Sigmoid colon (tissue), 4 donors: ENCODE data around the gene TWSG1.

Experiments used
- EP300 ChIP-seq, 4 donors: sonication (generic); formaldehyde crosslinking; IDR thresholded peaks; one replicate each; pipeline ENCODE4 v1.6.1; 2017; ENCODE audit warnings: antibody characterized with exemption in 4 of 4
- TF ChIP-seq, protein P1 (sequence below), 4 experiments: fragments of 450-650 bp in 3 of 4; fragments of 200-600 bp in 1 of 4; IDR thresholded peaks; one replicate each; pipeline ENCODE4 v1.5.1; 2016 to 2019; ENCODE audit warnings: antibody characterized with exemption in 4 of 4, mild to moderate bottlenecking in 3 of 4, moderate library complexity in 2 of 4

DNA sequence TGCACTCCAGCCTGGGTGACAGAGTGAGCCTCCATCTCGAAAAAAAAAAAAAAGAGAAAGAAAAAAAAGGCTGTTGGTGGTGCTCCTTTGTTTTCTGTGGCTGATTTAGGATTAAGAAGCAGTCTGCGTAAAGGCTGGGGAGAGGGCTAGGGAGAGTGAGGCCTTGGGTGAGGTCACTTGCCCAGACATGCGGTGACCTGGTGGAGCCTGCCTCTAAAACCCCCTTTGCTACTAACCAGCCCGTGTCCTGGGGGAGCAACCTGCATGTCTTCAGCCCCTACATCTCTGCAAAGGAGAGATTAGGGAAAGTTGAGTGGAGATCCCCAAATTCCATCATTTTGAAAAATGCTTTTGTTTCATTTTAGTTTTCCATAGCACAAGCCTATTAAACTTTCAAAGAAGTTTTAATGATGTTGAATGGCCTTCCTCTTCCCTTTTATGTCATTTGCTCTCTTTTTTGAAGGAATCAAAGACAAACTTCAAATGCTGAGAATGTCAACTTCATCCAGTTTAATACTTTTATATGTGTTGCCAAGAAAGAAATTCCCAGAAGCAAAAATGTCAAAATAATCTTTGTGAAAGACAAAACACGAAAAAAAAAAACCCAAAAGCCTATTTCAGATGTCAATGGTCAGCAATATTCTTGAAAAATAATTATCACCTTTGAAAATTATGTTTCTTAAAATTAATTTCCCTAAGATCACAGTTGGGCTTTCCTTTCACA lies 101.8 kb downstream of the TWSG1 start:
- TF ChIP-seq, protein P1, sequence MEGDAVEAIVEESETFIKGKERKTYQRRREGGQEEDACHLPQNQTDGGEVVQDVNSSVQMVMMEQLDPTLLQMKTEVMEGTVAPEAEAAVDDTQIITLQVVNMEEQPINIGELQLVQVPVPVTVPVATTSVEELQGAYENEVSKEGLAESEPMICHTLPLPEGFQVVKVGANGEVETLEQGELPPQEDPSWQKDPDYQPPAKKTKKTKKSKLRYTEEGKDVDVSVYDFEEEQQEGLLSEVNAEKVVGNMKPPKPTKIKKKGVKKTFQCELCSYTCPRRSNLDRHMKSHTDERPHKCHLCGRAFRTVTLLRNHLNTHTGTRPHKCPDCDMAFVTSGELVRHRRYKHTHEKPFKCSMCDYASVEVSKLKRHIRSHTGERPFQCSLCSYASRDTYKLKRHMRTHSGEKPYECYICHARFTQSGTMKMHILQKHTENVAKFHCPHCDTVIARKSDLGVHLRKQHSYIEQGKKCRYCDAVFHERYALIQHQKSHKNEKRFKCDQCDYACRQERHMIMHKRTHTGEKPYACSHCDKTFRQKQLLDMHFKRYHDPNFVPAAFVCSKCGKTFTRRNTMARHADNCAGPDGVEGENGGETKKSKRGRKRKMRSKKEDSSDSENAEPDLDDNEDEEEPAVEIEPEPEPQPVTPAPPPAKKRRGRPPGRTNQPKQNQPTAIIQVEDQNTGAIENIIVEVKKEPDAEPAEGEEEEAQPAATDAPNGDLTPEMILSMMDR (IDR thresholded peaks at IDR 0.05), result no peak
- TF ChIP-seq EP300 (IDR thresholded peaks at IDR 0.05), result no peak
